Mesenchymal stem cell (in vitro differentiated cells and primary cell): Measurements from ENCODE around the gene ARSG.

ENCODE experiments used
- DNase-seq: peaks from one replicate; pipeline ENCODE4 v3.0.0-alpha.2; 2013
- H2AFZ ChIP-seq: one replicate; pipeline ENCODE4 v1.6.1; 2013; ENCODE audit warnings: low read depth, mild to moderate bottlenecking, control low read depth, inconsistent platforms, low read length, moderate library complexity
- H2AK5ac ChIP-seq: 2 replicates; pipeline ENCODE4 v1.6.1; 2013; ENCODE audit warnings: low read length, moderate library complexity, mild to moderate bottlenecking, inconsistent platforms; ENCODE audit not compliant: severe bottlenecking
- H2BK120ac ChIP-seq: one replicate; pipeline ENCODE4 v1.6.1; 2013; ENCODE audit warnings: low read depth, mild to moderate bottlenecking, inconsistent platforms, low read length, moderate library complexity
- H2BK12ac ChIP-seq, 2 experiments: one replicate each; pipeline ENCODE4 v1.6.1; 2013; ENCODE audit warnings: inconsistent platforms in 2 of 2, low read length in 2 of 2, mild to moderate bottlenecking in 2 of 2, moderate library complexity in 2 of 2, control low read depth in 1 of 2
- H2BK15ac ChIP-seq: one replicate; pipeline ENCODE4 v1.6.1; 2013; ENCODE audit warnings: mild to moderate bottlenecking, low read depth, inconsistent platforms; ENCODE audit not compliant: poor library complexity, severe bottlenecking
- H2BK5ac ChIP-seq: 2 replicates; pipeline ENCODE4 v1.6.1; 2013; ENCODE audit warnings: low read depth, mild to moderate bottlenecking, low read length, control low read depth, inconsistent platforms; ENCODE audit not compliant: poor library complexity, severe bottlenecking
- H3K14ac ChIP-seq, 2 experiments: one replicate each; pipeline ENCODE4 v1.6.1; 2013; ENCODE audit warnings: inconsistent platforms in 2 of 2, low read length in 2 of 2, control low read depth in 1 of 2, mild to moderate bottlenecking in 1 of 2, moderate library complexity in 1 of 2
- H3K18ac ChIP-seq, 2 experiments: one replicate each; pipeline ENCODE4 v1.6.1; 2013; ENCODE audit warnings: inconsistent platforms in 2 of 2, low read length in 2 of 2, control low read depth in 1 of 2, low read depth in 1 of 2, mild to moderate bottlenecking in 1 of 2
- H3K23ac ChIP-seq, 2 experiments: one replicate each; pipeline ENCODE4 v1.6.1; 2013; ENCODE audit warnings: inconsistent platforms in 2 of 2, low read length in 2 of 2, mild to moderate bottlenecking in 2 of 2, moderate library complexity in 2 of 2, control low read depth in 1 of 2
- H3K27ac ChIP-seq: 2 replicates; pipeline ENCODE4 v1.5.1; 2013; ENCODE audit warnings: mild to moderate bottlenecking, moderate library complexity, low read length, control low read depth, inconsistent platforms; ENCODE audit not compliant: poor library complexity, severe bottlenecking
- H3K27me3 ChIP-seq, 2 experiments: 2 replicates each; pipeline versions ENCODE4 v1.6.1 to v1.7.0; 2013; ENCODE audit warnings: low read length in 2 of 2, mild to moderate bottlenecking in 2 of 2, moderate library complexity in 2 of 2, control low read depth in 1 of 2, inconsistent platforms in 1 of 2; ENCODE audit not compliant: control insufficient read depth in 1 of 2, insufficient read depth in 1 of 2
- H3K36me3 ChIP-seq, 2 experiments: 2 replicates each; pipeline versions ENCODE4 v1.6.1 to v1.7.0; 2013; ENCODE audit warnings: low read length in 2 of 2, control low read depth in 1 of 2, inconsistent platforms in 1 of 2, low read depth in 1 of 2, mild to moderate bottlenecking in 1 of 2; ENCODE audit not compliant: insufficient read depth in 2 of 2, control insufficient read depth in 1 of 2
- H3K4ac ChIP-seq, 2 experiments: one replicate each; pipeline ENCODE4 v1.6.1; 2013; ENCODE audit warnings: inconsistent platforms in 2 of 2, low read length in 2 of 2, mild to moderate bottlenecking in 2 of 2, moderate library complexity in 2 of 2, control low read depth in 1 of 2, low read depth in 1 of 2
- H3K4me1 ChIP-seq: 2 replicates; pipeline ENCODE4 v1.6.1; 2013; ENCODE audit warnings: low read depth, low read length, control low read depth; ENCODE audit not compliant: control insufficient read depth, insufficient read depth
- H3K4me2 ChIP-seq: 2 replicates; pipeline ENCODE4 v1.6.1; 2013; ENCODE audit warnings: low read length, mild to moderate bottlenecking, inconsistent platforms; ENCODE audit not compliant: poor library complexity, severe bottlenecking
- H3K4me3 ChIP-seq, 2 experiments: 2 replicates each; pipeline versions ENCODE4 v1.5.1 to v1.7.0; 2013; ENCODE audit warnings: low read length in 2 of 2, mild to moderate bottlenecking in 2 of 2, control low read depth in 1 of 2, low read depth in 1 of 2; ENCODE audit not compliant: insufficient read depth in 1 of 2
- H3K79me1 ChIP-seq: replicated peaks from 2 replicates; pipeline ENCODE4 v1.6.1; 2013; ENCODE audit warnings: mild to moderate bottlenecking, control low read depth, low read length, inconsistent platforms; ENCODE audit not compliant: poor library complexity, severe bottlenecking
- H3K9ac ChIP-seq: 2 replicates; pipeline ENCODE4 v1.7.0; 2013; ENCODE audit warnings: mild to moderate bottlenecking, low read length, moderate library complexity
- H3K9me3 ChIP-seq: 2 replicates; pipeline ENCODE4 v1.7.0; 2013; ENCODE audit warnings: mild to moderate bottlenecking, low read length; ENCODE audit not compliant: control insufficient read depth
- H4K8ac ChIP-seq: one replicate; pipeline ENCODE4 v1.6.1; 2013; ENCODE audit warnings: inconsistent platforms, mild to moderate bottlenecking, low read length, moderate library complexity
- H4K91ac ChIP-seq: one replicate; pipeline ENCODE4 v1.6.1; 2013; ENCODE audit warnings: mild to moderate bottlenecking, low read length, inconsistent platforms
- WGBS: methylation state at CpG from one replicate; pipeline ENCODE4 v1.1.7; 2013; ENCODE audit warnings: mixed read lengths; 5-methylcytosine and 5-hydroxymethylcytosine counted together

Gene ARSG

DNA sequence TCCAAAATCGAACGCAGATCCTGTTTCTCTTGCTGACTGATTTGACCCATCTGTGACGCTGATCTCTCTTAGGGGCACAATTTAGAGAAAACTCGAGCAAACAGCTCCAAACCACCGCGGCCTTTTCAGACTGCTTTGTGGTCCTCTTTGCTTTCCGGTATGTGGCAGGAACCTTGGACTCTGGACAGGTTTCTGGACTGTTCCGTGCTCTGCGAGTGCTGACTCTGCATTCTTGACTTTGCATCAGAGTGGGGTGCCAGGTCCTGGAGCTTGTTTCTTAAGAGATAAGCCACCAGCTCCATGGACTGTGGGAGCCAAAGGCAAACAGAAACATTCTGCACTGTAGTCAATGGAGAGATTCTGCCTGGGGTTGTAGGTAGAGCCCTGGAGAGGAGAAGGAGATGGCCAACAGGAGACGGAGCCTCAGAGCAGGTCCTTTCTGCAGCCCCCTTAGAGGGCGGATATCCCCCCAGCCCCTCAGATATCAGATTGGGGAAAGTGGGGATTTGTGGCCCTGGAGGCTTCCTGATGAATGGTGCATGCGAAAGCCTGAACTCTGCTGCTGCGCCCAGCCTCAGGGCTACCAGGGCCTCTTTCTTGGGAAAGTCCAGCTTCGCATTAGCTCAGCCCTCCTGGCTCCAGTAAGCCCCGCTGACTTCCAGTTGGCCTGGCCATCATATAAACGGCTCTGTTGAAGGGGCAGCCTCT lies 100.4 kb downstream of the ARSG start:
- WGBS: 96% methylated on average over 15 of the region's 16 CpGs

DNA sequence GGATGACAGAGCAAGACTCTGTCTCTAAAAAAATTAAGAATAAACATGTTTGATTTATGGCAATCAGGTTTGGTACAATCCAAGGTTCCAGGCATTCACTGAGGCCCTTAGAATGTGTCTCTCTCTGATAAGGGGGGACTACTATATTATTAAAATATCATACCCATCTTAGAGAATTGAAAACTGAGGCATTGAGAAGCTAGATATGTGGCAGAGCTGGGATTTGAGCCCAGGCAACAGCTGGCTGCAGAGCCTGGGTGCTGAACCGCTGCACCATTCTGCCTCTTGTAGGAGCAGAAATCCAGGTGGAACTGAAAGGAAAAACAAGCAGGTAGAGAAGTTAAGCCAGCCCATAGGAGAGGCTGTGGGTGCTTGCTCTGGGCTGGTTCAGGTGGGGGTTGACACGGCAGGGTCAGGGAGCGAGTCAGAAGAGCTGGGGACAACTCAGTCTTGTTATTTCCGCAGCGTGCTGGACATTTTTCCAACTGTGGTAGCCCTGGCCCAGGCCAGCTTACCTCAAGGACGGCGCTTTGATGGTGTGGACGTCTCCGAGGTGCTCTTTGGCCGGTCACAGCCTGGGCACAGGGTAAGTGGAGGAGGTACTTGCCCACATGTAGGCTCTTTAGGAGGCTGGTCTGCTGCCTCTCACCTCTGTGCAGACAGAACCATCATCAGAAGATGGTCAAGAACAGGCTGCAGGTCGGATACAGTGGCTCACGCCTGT lies 103.5 kb downstream of the ARSG start:
- H3K4me1 ChIP-seq: peaks cover 7% of the 10 kb centered on the region
- H3K14ac ChIP-seq: no peak overlapping the region
- 97% methylated on average over 12 of the region's 12 CpGs for WGBS
- no peak overlapping the region for H2BK15ac ChIP-seq
- no peaks in the 10 kb centered on the region for H3K27me3 ChIP-seq
- no peaks in the 10 kb centered on the region for H3K36me3 ChIP-seq
- H2BK12ac ChIP-seq: peak overlapping the region in 1 of 2 experiments; percentile 47
- peak overlapping the region in 1 of 2 experiments; percentile 11 for H3K18ac ChIP-seq
- peaks cover 5% of the 10 kb centered on the region for H3K9me3 ChIP-seq
- no peak overlapping the region for H2AFZ ChIP-seq
- no peak overlapping the region for H4K8ac ChIP-seq
- H3K4me2 ChIP-seq: no peak overlapping the region
- no peak overlapping the region for H3K4ac ChIP-seq
- no peak overlapping the region for H3K4me3 ChIP-seq
- H2AK5ac ChIP-seq: no peak overlapping the region
- no peak overlapping the region for H3K9ac ChIP-seq
- no peak for DNase-seq
- no peak overlapping the region for H3K27ac ChIP-seq
- no peak overlapping the region for H2BK120ac ChIP-seq
- no peak overlapping the region for H3K23ac ChIP-seq
- H2BK5ac ChIP-seq: no peak overlapping the region
- no peak overlapping the region for H4K91ac ChIP-seq
- H3K79me1 ChIP-seq: no peaks in the 10 kb centered on the region

More for the DNA sequence above, 100.4 kb downstream of the ARSG start:
- H3K23ac ChIP-seq: no peak overlapping the region
- no peak overlapping the region for H4K91ac ChIP-seq
- H3K36me3 ChIP-seq: no peaks in the 10 kb centered on the region
- H3K4ac ChIP-seq: no peak overlapping the region
- no peaks in the 10 kb centered on the region for H3K27me3 ChIP-seq
- H3K4me1 ChIP-seq: no peaks in the 10 kb centered on the region
- no peak overlapping the region for H3K27ac ChIP-seq
- no peak overlapping the region for H4K8ac ChIP-seq
- H2AFZ ChIP-seq: no peak overlapping the region
- no peak overlapping the region for H3K4me2 ChIP-seq
- peak overlapping the region in 1 of 2 experiments; percentile 21 for H2BK12ac ChIP-seq
- peak overlapping the region; percentile 37 for H3K9ac ChIP-seq
- no peak overlapping the region for H2AK5ac ChIP-seq
- DNase-seq: no peak
- H3K9me3 ChIP-seq: peaks cover 5% of the 10 kb centered on the region
- H3K14ac ChIP-seq: no peak overlapping the region
- H2BK120ac ChIP-seq: no peak overlapping the region
- H3K79me1 ChIP-seq: no peaks in the 10 kb centered on the region
- no peak overlapping the region for H2BK5ac ChIP-seq
- peak overlapping the region; percentile 6 for H2BK15ac ChIP-seq
- peak overlapping the region in 1 of 2 experiments; percentile 46 for H3K4me3 ChIP-seq
- no peak overlapping the region for H3K18ac ChIP-seq

DNA sequence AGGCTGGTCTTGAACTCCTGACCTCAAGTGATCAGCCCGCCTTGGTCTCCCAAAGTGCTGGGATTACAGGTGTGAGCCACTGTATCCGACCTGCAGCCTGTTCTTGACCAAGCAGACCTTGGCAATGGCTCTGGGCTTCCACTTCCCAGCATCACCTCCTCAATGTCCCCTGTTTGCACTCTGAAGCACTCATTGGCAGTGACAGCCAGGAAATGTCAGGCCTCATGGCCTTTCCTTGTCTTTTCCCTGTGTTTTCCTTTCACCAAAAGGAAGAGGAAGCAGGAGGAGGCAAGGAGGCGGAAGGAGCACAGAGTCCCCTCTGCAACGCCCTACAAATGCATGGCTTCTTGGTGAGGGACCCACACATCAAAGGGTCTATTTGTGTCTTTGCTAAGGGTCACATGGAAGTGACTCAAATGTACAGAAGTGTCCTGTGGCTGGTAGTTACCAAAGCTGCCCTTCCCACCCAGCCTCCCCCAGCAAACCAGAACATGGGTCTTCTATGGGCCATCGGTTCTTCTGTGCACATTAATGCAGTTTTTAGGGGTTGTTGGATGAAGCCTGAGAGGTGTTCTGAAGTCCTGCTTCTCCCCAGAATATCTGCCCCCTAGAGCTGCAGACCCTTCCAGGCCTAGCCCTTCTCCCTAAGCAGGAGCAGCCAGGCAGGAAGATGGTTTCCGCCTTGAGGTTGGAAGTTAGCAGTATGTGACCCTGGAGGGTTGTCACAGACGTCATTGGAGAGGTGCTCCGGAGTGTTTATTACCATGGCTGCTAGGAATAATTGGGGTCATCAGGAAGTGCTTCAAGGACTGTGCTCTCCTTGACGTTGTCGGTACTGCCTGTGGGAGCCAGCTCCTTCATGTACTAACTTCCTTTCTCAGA lies 105.2 kb downstream of the ARSG start:
- no peak overlapping the region for H3K23ac ChIP-seq
- no peaks in the 10 kb centered on the region for H3K36me3 ChIP-seq
- no peak overlapping the region for H3K9ac ChIP-seq
- peaks cover 7% of the 10 kb centered on the region for H3K4me1 ChIP-seq
- peak overlapping the region; percentile 87 for H2BK12ac ChIP-seq
- H3K9me3 ChIP-seq: peaks cover 5% of the 10 kb centered on the region
- H2AFZ ChIP-seq: no peak overlapping the region
- H3K4ac ChIP-seq: peak overlapping the region in 1 of 2 experiments; percentile 5
- peak overlapping the region; percentile 36 for H4K91ac ChIP-seq
- peak; percentile 63 for DNase-seq
- peak overlapping the region; percentile 76 for H4K8ac ChIP-seq
- H3K18ac ChIP-seq: peak overlapping the region; percentile 23 to 29
- H3K27ac ChIP-seq: no peak overlapping the region
- H2BK120ac ChIP-seq: no peak overlapping the region
- WGBS: 59% methylated on average over 9 of the region's 10 CpGs
- H3K14ac ChIP-seq: no peak overlapping the region
- H3K4me3 ChIP-seq: no peak overlapping the region
- H3K4me2 ChIP-seq: no peak overlapping the region
- H3K27me3 ChIP-seq: no peaks in the 10 kb centered on the region
- H3K79me1 ChIP-seq: no peaks in the 10 kb centered on the region
- no peak overlapping the region for H2BK5ac ChIP-seq
- H2BK15ac ChIP-seq: no peak overlapping the region
- H2AK5ac ChIP-seq: no peak overlapping the region
